ENCODE results near the gene L3MBTL4.

The L3MBTL4 gene

GRCh38 chr18:6374935-6375529 is 39.7 kb downstream of the L3MBTL4 start:
- no peak overlapping the region for H3K4me3 ChIP-seq (replicated peaks; ENCODE audit: low read depth, low read length)
- TF ChIP-seq, protein P1, sequence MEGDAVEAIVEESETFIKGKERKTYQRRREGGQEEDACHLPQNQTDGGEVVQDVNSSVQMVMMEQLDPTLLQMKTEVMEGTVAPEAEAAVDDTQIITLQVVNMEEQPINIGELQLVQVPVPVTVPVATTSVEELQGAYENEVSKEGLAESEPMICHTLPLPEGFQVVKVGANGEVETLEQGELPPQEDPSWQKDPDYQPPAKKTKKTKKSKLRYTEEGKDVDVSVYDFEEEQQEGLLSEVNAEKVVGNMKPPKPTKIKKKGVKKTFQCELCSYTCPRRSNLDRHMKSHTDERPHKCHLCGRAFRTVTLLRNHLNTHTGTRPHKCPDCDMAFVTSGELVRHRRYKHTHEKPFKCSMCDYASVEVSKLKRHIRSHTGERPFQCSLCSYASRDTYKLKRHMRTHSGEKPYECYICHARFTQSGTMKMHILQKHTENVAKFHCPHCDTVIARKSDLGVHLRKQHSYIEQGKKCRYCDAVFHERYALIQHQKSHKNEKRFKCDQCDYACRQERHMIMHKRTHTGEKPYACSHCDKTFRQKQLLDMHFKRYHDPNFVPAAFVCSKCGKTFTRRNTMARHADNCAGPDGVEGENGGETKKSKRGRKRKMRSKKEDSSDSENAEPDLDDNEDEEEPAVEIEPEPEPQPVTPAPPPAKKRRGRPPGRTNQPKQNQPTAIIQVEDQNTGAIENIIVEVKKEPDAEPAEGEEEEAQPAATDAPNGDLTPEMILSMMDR (IDR thresholded peaks at IDR 0.05; ENCODE audit: low read depth, low read length, missing control alignments), result no peak
- DNase-seq (ENCODE audit: extremely low read depth, low read depth), result no peak

- TF ChIP-seq, protein P1 (IDR thresholded peaks at IDR 0.05; ENCODE audit: low read depth, low read length, missing control alignments), result no peak
- DNase-seq (ENCODE audit: extremely low read depth, low read depth), result no peak
- H3K4me3 ChIP-seq (replicated peaks; ENCODE audit: low read depth, low read length), result no peak overlapping the region
Observed at GRCh38 chr18:6374340-6374739, 40.4 kb downstream of the L3MBTL4 start.

- TF ChIP-seq, protein P1 (IDR thresholded peaks at IDR 0.05; ENCODE audit: low read depth, low read length, missing control alignments), result no peak
- DNase-seq (ENCODE audit: extremely low read depth, low read depth), result no peak
- no peak overlapping the region for H3K4me3 ChIP-seq (replicated peaks; ENCODE audit: low read depth, low read length)
Observed at GRCh38 chr18:6373187-6373586, 41.5 kb downstream of the L3MBTL4 start.

DNA sequence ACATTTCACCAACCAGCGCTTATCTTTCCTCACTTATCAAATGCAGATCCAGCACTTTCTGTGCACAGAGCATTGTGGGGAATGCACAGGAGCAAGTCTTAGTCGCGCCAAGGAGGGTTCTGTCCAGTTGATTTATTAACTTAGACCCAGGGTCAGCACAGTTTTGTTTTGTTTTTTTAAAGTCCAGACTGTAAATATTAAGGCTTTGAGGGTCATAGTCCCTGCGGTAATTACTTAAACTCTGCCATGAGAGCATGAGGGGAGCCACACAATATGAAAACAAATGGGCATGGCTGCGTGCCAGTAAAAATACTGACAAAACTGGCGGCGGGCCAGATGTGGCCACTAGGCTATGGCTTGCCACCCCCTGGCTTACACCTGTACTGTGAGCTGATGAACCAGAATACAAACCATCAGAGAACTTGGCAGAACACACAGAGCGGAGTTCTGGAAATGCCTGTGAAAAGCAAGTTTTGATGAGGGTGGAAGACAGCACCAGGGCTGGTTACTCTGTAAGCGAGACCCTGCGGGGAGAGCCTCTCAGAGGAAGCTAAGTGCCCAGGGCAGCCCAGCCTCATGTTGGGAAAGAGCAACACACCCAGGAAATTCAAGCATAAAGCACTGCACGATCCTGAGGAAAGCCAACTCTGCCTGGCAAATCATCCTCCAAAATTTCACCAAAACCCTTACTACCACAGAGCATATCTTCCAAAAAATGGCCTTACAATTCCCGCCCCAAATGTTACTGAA is 43.6 kb downstream of the L3MBTL4 start:
- no peak overlapping the region for H3K4me3 ChIP-seq (replicated peaks; ENCODE audit: low read depth, low read length)
- no peak for DNase-seq (ENCODE audit: extremely low read depth, low read depth)
- TF ChIP-seq, protein P1 (IDR thresholded peaks at IDR 0.05; ENCODE audit: low read depth, low read length, missing control alignments), result no peak

DNA sequence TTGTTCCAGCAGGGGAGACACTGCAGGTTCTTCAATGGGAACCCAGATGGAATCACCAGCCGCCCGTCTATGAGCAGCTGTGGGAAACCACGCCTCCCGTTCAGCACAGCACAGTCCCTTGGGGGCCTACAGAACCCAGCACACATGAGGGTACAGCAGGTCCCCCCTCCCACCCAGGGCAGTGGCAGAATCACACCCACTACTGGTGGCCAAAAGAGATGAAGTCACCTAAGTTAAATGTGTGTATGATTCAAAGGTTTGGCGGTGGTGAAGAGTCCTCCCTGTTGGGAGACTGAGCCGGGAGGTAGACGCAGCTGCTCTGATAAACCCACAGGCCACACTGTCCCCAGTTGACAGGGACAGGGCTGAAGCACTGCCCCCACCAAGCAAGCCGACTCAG is 44.3 kb downstream of the L3MBTL4 start:
- TF ChIP-seq, protein P1 (IDR thresholded peaks at IDR 0.05; ENCODE audit: low read depth, low read length, missing control alignments), result no peak
- DNase-seq (ENCODE audit: extremely low read depth, low read depth), result no peak
- H3K4me3 ChIP-seq (replicated peaks; ENCODE audit: low read depth, low read length), result no peak overlapping the region

DNA sequence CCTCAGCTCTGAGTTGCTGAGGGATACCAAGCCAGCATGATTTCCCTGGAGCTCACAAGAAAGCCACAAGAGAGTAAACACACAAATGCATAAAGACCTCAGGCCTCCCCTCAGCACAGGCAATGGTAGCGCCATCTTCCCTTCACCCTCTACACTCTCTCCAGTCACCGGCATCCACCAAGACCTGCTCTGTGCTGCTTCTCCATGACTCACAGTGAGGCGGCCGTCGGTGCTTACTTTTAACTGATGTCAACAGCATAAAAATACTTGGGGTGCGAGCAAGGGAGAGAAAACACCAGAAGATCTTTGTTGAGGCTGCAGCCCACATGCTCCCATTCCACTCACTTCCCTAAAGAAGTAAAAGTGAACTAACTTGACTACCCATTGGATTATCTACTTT is 46.7 kb downstream of the L3MBTL4 start:
- TF ChIP-seq, protein P1 (IDR thresholded peaks at IDR 0.05; ENCODE audit: low read depth, low read length, missing control alignments), result no peak
- H3K4me3 ChIP-seq (replicated peaks; ENCODE audit: low read depth, low read length), result no peak overlapping the region
- no peak for DNase-seq (ENCODE audit: extremely low read depth, low read depth)
